AG10803 (cell line): ENCODE data around the gene MZT2A.
"Not testable (repeated sequence)": the region's sequence is repeated elsewhere in the genome, so short reads cannot be mapped to it uniquely, and the experiment has no call there.

Experiments used
- DNase-seq: peaks from one replicate; pipeline ENCODE4 v3.0.0; 2010; ENCODE audit warnings: low read depth
- H3K4me3 ChIP-seq: 2 replicates; pipeline ENCODE4 v1.5.1; 2011; ENCODE audit warnings: mild to moderate bottlenecking, low read length, control low read depth
- CTCF ChIP-seq: conservative IDR thresholded peaks from 2 replicates; pipeline ENCODE4 v1.5.1; 2011; ENCODE audit warnings: mild to moderate bottlenecking, low read length, control low read depth, inconsistent platforms

The MZT2A gene

GRCh38 chr2:131493199-131493968, 1.2 kb upstream of the MZT2A start:
- no peak for DNase-seq
- TF ChIP-seq CTCF = no peak
- H3K4me3 ChIP-seq = peak overlapping the region; percentile 87

- DNase-seq = peak; percentile 85
- peak; percentile 63 for TF ChIP-seq CTCF
- H3K4me3 ChIP-seq = peak overlapping the region; percentile 87
Observed at GRCh38 chr2:131492418-131493198, 411 bp upstream of the MZT2A start.

- peak overlapping the region; percentile 65 for H3K4me3 ChIP-seq
- DNase-seq = not testable (repeated sequence)
Observed at GRCh38 chr2:131491469-131491836, 744 bp downstream of the MZT2A start.

- peak; percentile 28 for DNase-seq
- peak overlapping the region; percentile 65 for H3K4me3 ChIP-seq
Observed at GRCh38 chr2:131490616-131491468, 1.4 kb downstream of the MZT2A start.

- TF ChIP-seq CTCF = no peak
- H3K4me3 ChIP-seq = no peak overlapping the region
- no peak for DNase-seq
Observed at GRCh38 chr2:131488306-131489205, 3.6 kb downstream of the MZT2A start.

GRCh38 chr2:131486201-131486902, 5.8 kb downstream of the MZT2A start:
- not testable (repeated sequence) for DNase-seq, H3K4me3 ChIP-seq

- DNase-seq, H3K4me3 ChIP-seq: not testable (repeated sequence)
Observed at GRCh38 chr2:131484906-131485460, 7.2 kb downstream of the MZT2A start.

- not testable (repeated sequence) for DNase-seq, H3K4me3 ChIP-seq
Observed at GRCh38 chr2:131483981-131484820, 8.0 kb downstream of the MZT2A start.

- H3K4me3 ChIP-seq, DNase-seq: not testable (repeated sequence)
Observed at GRCh38 chr2:131482506-131483155, 9.6 kb downstream of the MZT2A start.

- not testable (repeated sequence) for DNase-seq
Observed at GRCh38 chr2:131480351-131480750, 11.8 kb downstream of the MZT2A start.

GRCh38 chr2:131478850-131479461, 13.2 kb downstream of the MZT2A start:
- DNase-seq, H3K4me3 ChIP-seq: not testable (repeated sequence)

More at GRCh38 chr2:131480351-131480750, 11.8 kb downstream of the MZT2A start:
- not testable (repeated sequence) for H3K4me3 ChIP-seq
